GM12872 (cell line): ENCODE results near the gene HOXD8.

Experiments used
- TF ChIP-seq, protein P1 (sequence below): IDR thresholded peaks from 3 replicates; pipeline ENCODE4 v1.5.1; 2011; ENCODE audit warnings: low read depth, mild to moderate bottlenecking, low read length, moderate library complexity; ENCODE audit not compliant: insufficient read depth

HOXD8 gene

DNA sequence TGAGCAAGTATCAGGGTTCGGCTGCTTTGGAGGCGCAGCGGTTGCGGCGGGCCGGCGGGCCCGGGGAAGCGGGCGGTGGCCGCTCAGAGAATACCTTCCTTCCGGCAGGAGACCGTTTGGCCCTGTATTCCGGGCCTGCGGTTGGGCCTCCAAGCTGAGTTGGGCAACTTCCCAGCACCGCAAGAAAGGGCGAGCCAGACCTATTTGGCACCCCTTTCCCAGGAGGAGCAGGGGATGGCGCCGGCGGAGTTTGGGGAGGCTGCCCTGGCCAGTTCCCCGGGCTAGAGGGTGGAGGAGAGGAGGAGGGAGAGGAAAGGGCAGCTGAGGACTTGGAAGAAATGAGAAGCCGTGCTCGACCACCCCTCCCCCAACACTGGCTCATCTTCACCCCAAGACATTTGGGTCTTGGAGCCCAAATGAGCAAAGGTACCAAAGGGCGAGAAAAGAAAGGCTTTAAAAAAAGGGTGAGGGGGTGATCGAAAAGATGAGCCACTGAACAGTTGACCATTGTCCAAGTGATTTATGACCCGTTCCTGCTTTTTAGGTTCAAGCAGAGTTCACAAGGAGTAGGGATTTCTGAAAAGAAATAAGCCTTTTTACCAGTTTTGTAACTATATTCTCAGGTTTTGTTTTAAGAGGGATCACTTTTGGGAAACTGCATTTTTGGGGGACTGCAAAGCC is 36.0 kb downstream of the HOXD8 start:
- TF ChIP-seq, protein P1, sequence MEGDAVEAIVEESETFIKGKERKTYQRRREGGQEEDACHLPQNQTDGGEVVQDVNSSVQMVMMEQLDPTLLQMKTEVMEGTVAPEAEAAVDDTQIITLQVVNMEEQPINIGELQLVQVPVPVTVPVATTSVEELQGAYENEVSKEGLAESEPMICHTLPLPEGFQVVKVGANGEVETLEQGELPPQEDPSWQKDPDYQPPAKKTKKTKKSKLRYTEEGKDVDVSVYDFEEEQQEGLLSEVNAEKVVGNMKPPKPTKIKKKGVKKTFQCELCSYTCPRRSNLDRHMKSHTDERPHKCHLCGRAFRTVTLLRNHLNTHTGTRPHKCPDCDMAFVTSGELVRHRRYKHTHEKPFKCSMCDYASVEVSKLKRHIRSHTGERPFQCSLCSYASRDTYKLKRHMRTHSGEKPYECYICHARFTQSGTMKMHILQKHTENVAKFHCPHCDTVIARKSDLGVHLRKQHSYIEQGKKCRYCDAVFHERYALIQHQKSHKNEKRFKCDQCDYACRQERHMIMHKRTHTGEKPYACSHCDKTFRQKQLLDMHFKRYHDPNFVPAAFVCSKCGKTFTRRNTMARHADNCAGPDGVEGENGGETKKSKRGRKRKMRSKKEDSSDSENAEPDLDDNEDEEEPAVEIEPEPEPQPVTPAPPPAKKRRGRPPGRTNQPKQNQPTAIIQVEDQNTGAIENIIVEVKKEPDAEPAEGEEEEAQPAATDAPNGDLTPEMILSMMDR: no peak

GRCh38 chr2:176166272-176166671 is 36.8 kb downstream of the HOXD8 start:
- TF ChIP-seq, protein P1: no peak

- TF ChIP-seq, protein P1: no peak
Observed at GRCh38 chr2:176167398-176167797, 37.9 kb downstream of the HOXD8 start.

DNA sequence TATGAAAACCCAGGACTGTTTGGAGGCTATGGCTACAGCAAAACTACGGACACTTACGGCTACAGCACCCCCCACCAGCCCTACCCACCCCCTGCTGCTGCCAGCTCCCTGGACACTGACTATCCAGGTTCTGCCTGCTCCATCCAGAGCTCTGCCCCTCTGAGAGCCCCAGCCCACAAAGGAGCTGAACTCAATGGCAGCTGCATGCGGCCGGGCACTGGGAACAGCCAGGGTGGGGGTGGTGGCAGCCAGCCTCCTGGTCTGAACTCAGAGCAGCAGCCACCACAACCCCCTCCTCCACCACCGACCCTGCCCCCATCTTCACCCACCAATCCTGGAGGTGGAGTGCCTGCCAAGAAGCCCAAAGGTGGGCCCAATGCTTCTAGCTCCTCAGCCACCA is 39.7 kb downstream of the HOXD8 start:
- TF ChIP-seq, protein P1: no peak

GRCh38 chr2:176169711-176170110 is 40.2 kb downstream of the HOXD8 start:
- TF ChIP-seq, protein P1: no peak

- TF ChIP-seq, protein P1: no peak
Observed at GRCh38 chr2:176170602-176171305, 41.2 kb downstream of the HOXD8 start.

DNA sequence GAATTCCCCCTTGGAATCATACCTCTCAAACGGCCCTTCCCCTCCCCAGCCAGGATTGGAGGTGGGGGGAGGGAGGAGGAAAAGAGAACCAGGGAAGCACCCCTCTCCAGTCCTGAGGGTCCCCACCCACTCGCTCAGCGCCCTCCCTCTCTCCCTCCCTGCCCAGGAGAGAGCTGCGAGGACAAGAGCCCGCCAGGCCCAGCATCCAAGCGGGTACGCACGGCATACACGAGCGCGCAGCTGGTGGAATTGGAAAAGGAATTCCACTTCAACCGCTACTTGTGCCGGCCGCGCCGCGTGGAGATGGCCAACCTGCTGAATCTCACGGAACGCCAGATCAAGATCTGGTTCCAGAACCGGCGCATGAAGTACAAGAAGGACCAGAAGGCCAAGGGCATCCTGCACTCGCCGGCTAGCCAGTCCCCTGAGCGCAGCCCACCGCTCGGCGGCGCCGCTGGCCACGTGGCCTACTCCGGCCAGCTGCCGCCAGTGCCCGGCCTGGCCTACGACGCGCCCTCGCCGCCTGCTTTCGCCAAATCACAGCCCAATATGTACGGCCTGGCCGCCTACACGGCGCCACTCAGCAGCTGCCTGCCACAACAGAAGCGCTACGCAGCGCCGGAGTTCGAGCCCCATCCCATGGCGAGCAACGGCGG is 42.0 kb downstream of the HOXD8 start:
- TF ChIP-seq, protein P1: no peak
